MCF 10A (cell line): ENCODE measurements around the gene ZNF462. TPM values are rescaled to one million over a fixed set of nuclear protein-coding genes. Genes with fewer than 3 reads are reported as not detected.
"Not testable (repeated sequence)": the region's sequence is repeated elsewhere in the genome, so short reads cannot be mapped to it uniquely, and the experiment has no call there.

ENCODE experiments used
- BruUV-seq: library from RNA; stranded (reverse); fragments of 400-500 nt; replicated peaks from 2 replicates; lab custom pipeline; 2021; lab: Mats Ljungman, UMichigan
- CTCF ChIA-PET: fragments of 300-600 bp; sonication (Branson Sonifier 250); formaldehyde crosslinking; extraction: SDS; loops from one replicate; lab custom pipeline; 2021; ENCODE audit warnings: antibody characterized with exemption, inconsistent platforms; lab: Yijun Ruan, JAX
- POLR2A ChIA-PET: fragments of 300-600, 350-650 bp; sonication (Branson Sonifier 250); formaldehyde crosslinking; extraction: SDS; loops from one replicate; lab custom pipeline; 2020; ENCODE audit warnings: antibody characterized with exemption, inconsistent platforms; lab: Yijun Ruan, JAX
- DNase-seq: peaks from one replicate; pipeline ENCODE4 v3.0.0-alpha.2; 2018; ENCODE audit not compliant: unreplicated experiment
- H3K27ac Mint-ChIP-seq: one replicate; pipeline ENCODE4 v1.8.0; 2022; ENCODE audit warnings: mild to moderate bottlenecking, low read depth, mixed read lengths; ENCODE audit not compliant: unreplicated experiment
- H3K27me3 Mint-ChIP-seq: one replicate; pipeline ENCODE4 v1.8.0; 2022; ENCODE audit warnings: mixed read lengths; ENCODE audit not compliant: insufficient read depth, unreplicated experiment
- H3K36me3 Mint-ChIP-seq: one replicate; pipeline ENCODE4 v1.8.0; 2022; ENCODE audit warnings: mild to moderate bottlenecking, moderate library complexity, mixed read lengths; ENCODE audit not compliant: insufficient read depth, unreplicated experiment
- H3K4me1 Mint-ChIP-seq: one replicate; pipeline ENCODE4 v1.8.0; 2022; ENCODE audit warnings: mixed read lengths; ENCODE audit not compliant: insufficient read depth, unreplicated experiment
- H3K4me3 Mint-ChIP-seq: one replicate; pipeline ENCODE4 v1.8.0; 2022; ENCODE audit warnings: mild to moderate bottlenecking, moderate library complexity, mixed read lengths; ENCODE audit not compliant: unreplicated experiment
- H3K9me3 Mint-ChIP-seq: one replicate; pipeline ENCODE4 v1.8.0; 2022; ENCODE audit warnings: mixed read lengths; ENCODE audit not compliant: unreplicated experiment
- intact Hi-C: fragments of 100-400 bp; cut with micrococcal nuclease; formaldehyde crosslinking; loops from 2 replicates; pipeline ENCODE4 v1.14.1; 2022
- total RNA-seq: library from RNA; stranded (reverse); gene quantifications from 2 replicates; pipeline ENCODE4 v1.2.3, GENCODE V29; 2022
- TF ChIP-seq, protein P1 (sequence below): fragments of 200-600 bp; IDR thresholded peaks from one replicate; pipeline ENCODE4 v1.8.0; 2022; ENCODE audit warnings: antibody characterized with exemption, mild to moderate bottlenecking; ENCODE audit not compliant: unreplicated experiment

ZNF462 gene
- total RNA-seq, 1 experiment from 2014 or later: 47.2 TPM

DNA sequence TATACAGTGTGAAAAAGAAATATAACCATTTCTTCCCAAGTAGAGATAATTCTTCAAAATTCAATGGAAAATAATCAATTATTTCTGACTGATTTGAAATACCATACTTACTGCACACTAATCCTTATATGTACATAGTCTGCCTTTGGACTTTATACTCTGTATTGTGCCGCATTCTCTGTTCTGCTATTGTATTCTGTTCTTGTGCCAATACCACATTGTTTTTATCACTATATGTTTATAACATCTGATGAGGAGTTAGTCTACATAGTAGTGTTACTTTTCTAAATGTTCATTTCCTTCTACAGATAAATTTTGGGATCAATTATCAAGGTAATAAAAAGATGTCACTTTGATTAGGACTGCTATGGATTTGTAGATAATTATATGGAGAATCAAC lies 16.7 kb upstream of the ZNF462 start:
- H3K4me3 Mint-ChIP-seq: no peak overlapping the region
- TF ChIP-seq, protein P1, sequence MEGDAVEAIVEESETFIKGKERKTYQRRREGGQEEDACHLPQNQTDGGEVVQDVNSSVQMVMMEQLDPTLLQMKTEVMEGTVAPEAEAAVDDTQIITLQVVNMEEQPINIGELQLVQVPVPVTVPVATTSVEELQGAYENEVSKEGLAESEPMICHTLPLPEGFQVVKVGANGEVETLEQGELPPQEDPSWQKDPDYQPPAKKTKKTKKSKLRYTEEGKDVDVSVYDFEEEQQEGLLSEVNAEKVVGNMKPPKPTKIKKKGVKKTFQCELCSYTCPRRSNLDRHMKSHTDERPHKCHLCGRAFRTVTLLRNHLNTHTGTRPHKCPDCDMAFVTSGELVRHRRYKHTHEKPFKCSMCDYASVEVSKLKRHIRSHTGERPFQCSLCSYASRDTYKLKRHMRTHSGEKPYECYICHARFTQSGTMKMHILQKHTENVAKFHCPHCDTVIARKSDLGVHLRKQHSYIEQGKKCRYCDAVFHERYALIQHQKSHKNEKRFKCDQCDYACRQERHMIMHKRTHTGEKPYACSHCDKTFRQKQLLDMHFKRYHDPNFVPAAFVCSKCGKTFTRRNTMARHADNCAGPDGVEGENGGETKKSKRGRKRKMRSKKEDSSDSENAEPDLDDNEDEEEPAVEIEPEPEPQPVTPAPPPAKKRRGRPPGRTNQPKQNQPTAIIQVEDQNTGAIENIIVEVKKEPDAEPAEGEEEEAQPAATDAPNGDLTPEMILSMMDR: no peak
- no peak for DNase-seq
- BruUV-seq: no TSS peak
- CTCF ChIA-PET: no interaction called here
- no peaks in the 10 kb centered on the region for H3K9me3 Mint-ChIP-seq
- peaks cover 6% of the 10 kb centered on the region for H3K4me1 Mint-ChIP-seq
- H3K36me3 Mint-ChIP-seq: no peaks in the 10 kb centered on the region
- intact Hi-C loops: loop anchor here (5.0 kb wide), 1 partner anchor 49 kb away; no protein-coding TSS in a partner anchor
- H3K27me3 Mint-ChIP-seq: no peaks in the 10 kb centered on the region
- POLR2A ChIA-PET: no interaction called here
- no peak overlapping the region for H3K27ac Mint-ChIP-seq

DNA sequence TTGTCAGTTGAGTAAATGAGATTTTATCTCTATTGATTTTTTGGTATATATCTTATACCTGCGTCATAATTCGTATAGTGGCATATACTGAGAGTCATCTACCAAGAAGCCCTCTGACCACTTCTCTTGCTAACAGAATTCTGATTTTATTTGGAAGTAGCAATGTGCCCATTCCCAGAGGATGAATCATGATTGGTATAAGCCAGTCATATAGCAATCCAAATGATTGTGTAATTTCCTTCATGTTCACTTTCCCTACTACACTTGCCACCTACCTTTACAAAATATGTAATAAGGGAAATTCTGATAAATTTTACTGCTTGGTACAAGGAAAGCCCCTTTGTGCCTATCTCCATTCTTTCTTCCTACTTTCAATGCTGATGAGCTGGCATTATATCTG lies 16.1 kb upstream of the ZNF462 start:
- CTCF ChIA-PET: interaction anchor here (0.6 to 1.0 kb wide), 2 partner anchors 44 to 335 kb away, joined by 3 read pairs; no protein-coding TSS in a partner anchor
- no peak overlapping the region for H3K27ac Mint-ChIP-seq
- POLR2A ChIA-PET: interaction anchor here (0.6 to 0.9 kb wide), 3 partner anchors 40 to 1622 kb away, joined by 3 read pairs; no protein-coding TSS in a partner anchor
- no peaks in the 10 kb centered on the region for H3K36me3 Mint-ChIP-seq
- BruUV-seq: no TSS peak
- TF ChIP-seq, protein P1: no peak
- no peaks in the 10 kb centered on the region for H3K27me3 Mint-ChIP-seq
- DNase-seq: peak; percentile 80
- intact Hi-C loops: loop anchor here (5.0 kb wide), 1 partner anchor 50 kb away; no protein-coding TSS in a partner anchor
- H3K4me3 Mint-ChIP-seq: no peak overlapping the region
- peaks cover 6% of the 10 kb centered on the region for H3K4me1 Mint-ChIP-seq
- H3K9me3 Mint-ChIP-seq: no peaks in the 10 kb centered on the region

DNA sequence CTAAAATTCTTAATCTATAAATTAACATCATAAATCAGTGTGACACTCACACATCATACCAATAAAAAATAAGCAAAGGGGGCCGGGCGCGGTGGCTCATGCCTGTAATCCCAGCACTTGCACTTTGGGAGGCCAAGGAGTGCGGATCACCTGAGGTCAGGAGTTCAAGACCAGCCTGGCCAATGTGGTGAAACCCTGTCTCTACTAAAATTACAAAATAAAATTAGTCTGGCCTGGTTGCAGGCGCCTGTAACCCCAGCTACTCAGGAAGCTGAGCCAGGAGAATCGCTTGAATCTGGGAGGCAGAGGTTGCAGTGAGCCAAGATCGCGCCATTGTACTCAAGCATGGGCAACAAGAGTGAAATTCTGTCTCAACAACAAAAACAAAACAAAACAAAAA lies 11.3 kb upstream of the ZNF462 start:
- POLR2A ChIA-PET: interaction anchor here (0.7 kb wide), 1 partner anchor 587 kb away, joined by 3 read pairs; no protein-coding TSS in a partner anchor
- H3K9me3 Mint-ChIP-seq, DNase-seq, H3K4me3 Mint-ChIP-seq, intact Hi-C loops, H3K27ac Mint-ChIP-seq, CTCF ChIA-PET, H3K4me1 Mint-ChIP-seq, H3K27me3 Mint-ChIP-seq, BruUV-seq, H3K36me3 Mint-ChIP-seq: not testable (repeated sequence)

DNA sequence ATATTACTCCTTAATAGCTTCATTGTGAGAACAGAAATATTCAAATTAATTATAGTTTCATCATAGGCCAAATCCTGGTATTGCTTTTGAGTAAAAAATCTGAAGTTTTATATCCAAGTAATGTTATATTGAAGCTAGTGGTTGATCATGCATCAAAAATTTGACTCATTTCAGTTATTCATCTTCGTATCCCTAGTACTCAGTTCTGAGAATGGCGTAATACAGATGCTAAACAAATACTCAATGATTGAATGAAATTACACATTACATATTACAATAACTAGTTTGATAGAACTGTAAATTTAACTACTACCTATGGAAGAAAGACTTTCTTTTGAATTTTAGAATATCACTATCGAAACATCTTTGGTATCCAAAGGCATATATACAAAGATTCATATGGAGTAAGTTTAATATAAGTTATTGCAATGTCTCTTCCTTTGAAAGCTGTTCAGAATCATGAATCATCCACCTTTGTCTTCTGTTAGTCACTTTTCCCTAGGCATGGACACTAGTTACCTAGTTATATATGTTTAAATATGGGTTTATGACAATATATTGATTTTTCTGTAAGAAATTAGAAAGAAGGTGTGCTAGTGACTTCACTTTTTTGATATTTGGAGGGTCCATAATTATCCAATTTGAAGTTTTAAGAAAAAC lies 5.0 kb upstream of the ZNF462 start:
- H3K27ac Mint-ChIP-seq: no peak overlapping the region
- DNase-seq: peak; percentile 37
- H3K4me3 Mint-ChIP-seq: no peak overlapping the region
- peaks cover 4% of the 10 kb centered on the region for H3K4me1 Mint-ChIP-seq
- no peaks in the 10 kb centered on the region for H3K36me3 Mint-ChIP-seq
- TF ChIP-seq, protein P1: no peak
- BruUV-seq: no TSS peak
- ChIA-PET POLR2A (interaction anchor here (1.3 to 18.0 kb wide), 2 partner anchors 28 to 59 kb away, joined by 5 to 710 read pairs; no protein-coding TSS in a partner anchor), CTCF (interaction anchor here (0.5 to 0.6 kb wide), 2 partner anchors 41 to 526 kb away, joined by 3 read pairs; no protein-coding TSS in a partner anchor)
- H3K9me3 Mint-ChIP-seq: no peaks in the 10 kb centered on the region
- intact Hi-C loops: no loop called here
- H3K27me3 Mint-ChIP-seq: no peaks in the 10 kb centered on the region
